Upper lobe of left lung (tissue), 6 donors: ENCODE results near the gene NPAS1. TPM values are rescaled to one million over a fixed set of nuclear protein-coding genes. Genes with fewer than 3 reads are reported as not detected.

Experiments used
- ATAC-seq, 2 donors: fragments of 200-7000 bp; cut with Tn5 transposase; one replicate each; pipeline ENCODE4 v1.9.1; 2022; ENCODE audit warnings: mild to moderate bottlenecking in 2 of 2, moderate library complexity in 2 of 2; ENCODE audit not compliant: low FRiP score in 2 of 2
- DNase-seq, 2 donors: peaks; one replicate each; pipeline ENCODE4 v3.0.0-alpha.2; 2019 to 2020
- H3K27ac ChIP-seq, 4 donors: fragments of 200-600 bp; sonication (generic); one replicate each; pipeline ENCODE4 v1.5.1; 2016 to 2019
- H3K27me3 ChIP-seq, 4 donors: fragments of 200-600 bp; sonication (generic); one replicate each; pipeline ENCODE4 v1.5.1; 2017 to 2019
- H3K36me3 ChIP-seq, 4 donors: fragments of 200-600 bp; sonication (generic); one replicate each; pipeline ENCODE4 v1.5.1; 2016 to 2019
- H3K4me1 ChIP-seq, 4 donors: fragments of 200-600 bp; sonication (generic); one replicate each; pipeline ENCODE4 v1.5.1; 2018 to 2019
- H3K4me3 ChIP-seq, 4 donors: fragments of 200-600 bp; sonication (generic); one replicate each; pipeline ENCODE4 v1.5.1; 2017 to 2019; ENCODE audit warnings: mild to moderate bottlenecking in 2 of 4, moderate library complexity in 1 of 4
- H3K9me3 ChIP-seq, 4 donors: fragments of 200-600 bp; sonication (generic); one replicate each; pipeline ENCODE4 v1.5.1; 2018 to 2019
- EP300 ChIP-seq, 4 donors: sonication (generic); formaldehyde crosslinking; IDR thresholded peaks; one replicate each; pipeline ENCODE4 v1.5.1; 2017; ENCODE audit warnings: antibody characterized with exemption in 4 of 4, control low read depth in 2 of 4
- POLR2A ChIP-seq, 4 donors: fragments of 450-650 bp; IDR thresholded peaks; one replicate each; pipeline ENCODE4 v1.5.1; 2016 to 2017; ENCODE audit warnings: antibody characterized with exemption in 4 of 4, mild to moderate bottlenecking in 2 of 4
- POLR2AphosphoS5 ChIP-seq, 2 donors: sonication (generic); formaldehyde crosslinking; IDR thresholded peaks; one replicate each; pipeline ENCODE4 v1.5.1; 2017; ENCODE audit warnings: antibody characterized with exemption in 2 of 2
- WGBS, 2 donors: methylation state at CpG; one replicate each; pipeline ENCODE4 v1.1.5; 2017 to 2018; 5-methylcytosine and 5-hydroxymethylcytosine counted together
- total RNA-seq, 6 donors: library from RNA; depleted of rRNA in 4 of 6; stranded (reverse); fragments of >200 nt in 4 of 6; gene quantifications; one replicate each; pipeline versions ENCODE4 v1.1.0 to v1.2.1, GENCODE V29; 2016 to 2021
- TF ChIP-seq, protein P1 (sequence below), 6 experiments: fragments of 450-650 bp in 4 of 6; fragments of 200-600 bp in 2 of 6; sonication (generic) in 2 of 6; IDR thresholded peaks; one replicate each; pipeline ENCODE4 v1.5.1; 2016 to 2019; ENCODE audit warnings: antibody characterized with exemption in 6 of 6
- donor health status: DM: no; HTN: no; CAD: no; lungs with moderate emphysema.
- donor health status: DM: no; HTN: yes; CAD: no; lungs with severe emphysema.

NPAS1 gene
- total RNA-seq, 6 donors from 2014 or later = 0.30 to 13.6 (median 1.1) TPM; not detected in 1

- TF ChIP-seq EP300 (IDR thresholded peaks at IDR 0.05) (no peak), POLR2AphosphoS5 (IDR thresholded peaks at IDR 0.05) (no peak), POLR2A (IDR thresholded peaks at IDR 0.05) (no peak)
- TF ChIP-seq, protein P1, sequence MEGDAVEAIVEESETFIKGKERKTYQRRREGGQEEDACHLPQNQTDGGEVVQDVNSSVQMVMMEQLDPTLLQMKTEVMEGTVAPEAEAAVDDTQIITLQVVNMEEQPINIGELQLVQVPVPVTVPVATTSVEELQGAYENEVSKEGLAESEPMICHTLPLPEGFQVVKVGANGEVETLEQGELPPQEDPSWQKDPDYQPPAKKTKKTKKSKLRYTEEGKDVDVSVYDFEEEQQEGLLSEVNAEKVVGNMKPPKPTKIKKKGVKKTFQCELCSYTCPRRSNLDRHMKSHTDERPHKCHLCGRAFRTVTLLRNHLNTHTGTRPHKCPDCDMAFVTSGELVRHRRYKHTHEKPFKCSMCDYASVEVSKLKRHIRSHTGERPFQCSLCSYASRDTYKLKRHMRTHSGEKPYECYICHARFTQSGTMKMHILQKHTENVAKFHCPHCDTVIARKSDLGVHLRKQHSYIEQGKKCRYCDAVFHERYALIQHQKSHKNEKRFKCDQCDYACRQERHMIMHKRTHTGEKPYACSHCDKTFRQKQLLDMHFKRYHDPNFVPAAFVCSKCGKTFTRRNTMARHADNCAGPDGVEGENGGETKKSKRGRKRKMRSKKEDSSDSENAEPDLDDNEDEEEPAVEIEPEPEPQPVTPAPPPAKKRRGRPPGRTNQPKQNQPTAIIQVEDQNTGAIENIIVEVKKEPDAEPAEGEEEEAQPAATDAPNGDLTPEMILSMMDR (IDR thresholded peaks at IDR 0.05) = no peak
- Histone ChIP-seq H3K27me3 (peaks cover 3 to 46% (median 34%) of the 10 kb centered on the region in 4 donors), H3K9me3 (no peaks in the 10 kb centered on the region), H3K4me3 (no peak overlapping the region), H3K4me1 (peaks cover 26 to 38% (median 33%) of the 10 kb centered on the region in 4 donors), H3K36me3 (no peaks in the 10 kb centered on the region), H3K27ac (no peak overlapping the region)
- no peak for ATAC-seq
- no peak for DNase-seq
- 50 to 87% methylated on average over 5 to 13 of the region's 13 CpGs for WGBS, 2 donors
These were observed 714 bp upstream of the NPAS1 start for GRCh38 chr19:47018923-47019322.

- ATAC-seq = peak in 1 of 2 donors; percentile 13
- Histone ChIP-seq H3K36me3 (no peaks in the 10 kb centered on the region), H3K9me3 (no peaks in the 10 kb centered on the region), H3K4me1 (peaks cover 26 to 38% (median 33%) of the 10 kb centered on the region in 4 donors), H3K27me3 (peaks cover 3 to 49% (median 35%) of the 10 kb centered on the region in 4 donors), H3K4me3 (peak overlapping the region in 3 of 4 donors; percentile 15 to 17 (median 15)), H3K27ac (no peak overlapping the region)
- TF ChIP-seq POLR2A (IDR thresholded peaks at IDR 0.05) (no peak), EP300 (IDR thresholded peaks at IDR 0.05) (no peak), POLR2AphosphoS5 (IDR thresholded peaks at IDR 0.05) (no peak)
- TF ChIP-seq, protein P1 (IDR thresholded peaks at IDR 0.05) = no peak
- DNase-seq = peak in 1 of 2 donors; percentile 81
- 0 to 1% methylated on average over 10 to 14 of the region's 62 CpGs for WGBS, 2 donors
These were observed 632 bp downstream of the NPAS1 start for GRCh38 chr19:47020132-47020805.

GRCh38 chr19:47020992-47021496 lies 1.4 kb downstream of the NPAS1 start:
- H3K27me3 ChIP-seq = peaks cover 3 to 49% (median 37%) of the 10 kb centered on the region in 4 donors
- peak overlapping the region in 3 of 4 donors; percentile 7 to 31 (median 9) for H3K4me3 ChIP-seq
- TF ChIP-seq POLR2AphosphoS5 (IDR thresholded peaks at IDR 0.05) = no peak
- TF ChIP-seq POLR2A (IDR thresholded peaks at IDR 0.05) = no peak
- no peak for TF ChIP-seq EP300 (IDR thresholded peaks at IDR 0.05)
- TF ChIP-seq, protein P1 (IDR thresholded peaks at IDR 0.05) = no peak
- peak in 1 of 2 donors; percentile 85 for DNase-seq
- no peak for ATAC-seq
- H3K4me1 ChIP-seq = peaks cover 26 to 38% (median 33%) of the 10 kb centered on the region in 4 donors
- no peaks in the 10 kb centered on the region for H3K9me3 ChIP-seq
- H3K27ac ChIP-seq = no peak overlapping the region
- 1 to 3% methylated on average over 6 to 8 of the region's 37 CpGs for WGBS, 2 donors
- H3K36me3 ChIP-seq = no peaks in the 10 kb centered on the region

DNA sequence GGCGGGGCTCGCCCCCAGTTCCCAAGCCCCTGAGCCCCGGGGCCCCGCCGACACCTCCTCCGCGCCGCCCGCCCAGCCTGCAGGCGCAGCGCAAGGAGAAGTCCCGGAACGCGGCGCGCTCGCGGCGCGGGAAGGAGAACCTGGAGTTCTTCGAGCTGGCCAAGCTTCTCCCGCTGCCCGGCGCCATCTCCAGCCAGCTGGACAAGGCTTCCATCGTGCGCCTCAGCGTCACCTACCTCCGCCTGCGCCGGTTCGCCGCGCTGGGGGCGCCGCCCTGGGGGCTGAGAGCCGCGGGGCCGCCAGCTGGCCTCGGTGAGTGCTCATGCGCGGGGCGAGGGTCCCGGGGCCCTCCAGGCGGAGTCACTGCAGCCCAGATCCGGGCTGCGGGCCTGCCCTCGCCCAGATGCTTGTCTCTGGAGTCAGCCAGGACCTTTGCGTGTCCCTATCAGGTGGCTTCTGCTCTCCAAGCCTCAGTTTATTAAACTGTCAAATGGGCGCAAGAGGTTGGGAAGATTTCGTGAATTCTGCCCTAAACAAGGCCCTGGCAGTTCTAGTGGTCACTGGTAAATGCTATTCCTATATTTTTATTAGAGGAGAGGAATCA lies 2.0 kb downstream of the NPAS1 start:
- Histone ChIP-seq H3K4me1 (peaks cover 26 to 38% (median 33%) of the 10 kb centered on the region in 4 donors), H3K27me3 (peaks cover 3 to 49% (median 37%) of the 10 kb centered on the region in 4 donors), H3K9me3 (no peaks in the 10 kb centered on the region), H3K27ac (no peak overlapping the region), H3K4me3 (peak overlapping the region in 1 of 4 donors; percentile 31), H3K36me3 (no peaks in the 10 kb centered on the region)
- peak in 1 of 2 donors; percentile 87 for DNase-seq
- TF ChIP-seq POLR2A (IDR thresholded peaks at IDR 0.05) (no peak), POLR2AphosphoS5 (IDR thresholded peaks at IDR 0.05) (no peak), EP300 (IDR thresholded peaks at IDR 0.05) (no peak)
- TF ChIP-seq, protein P1 (IDR thresholded peaks at IDR 0.05) = no peak
- ATAC-seq = peak in 1 of 2 donors; percentile 4
- WGBS, 2 donors = 9 to 11% methylated on average over 7 to 24 of the region's 50 CpGs
